Activated CD8-positive, alpha-beta memory T cell treated with anti-CD3 and anti-CD28 coated beads for 24 hours (primary cell): ENCODE measurements around the gene CCDC30.
"Not testable (repeated sequence)": the region's sequence is repeated elsewhere in the genome, so short reads cannot be mapped to it uniquely, and the experiment has no call there.

Experiments
- DNase-seq: peaks from one replicate; pipeline ENCODE4 v3.0.0-alpha.2; 2020

CCDC30 gene

DNA sequence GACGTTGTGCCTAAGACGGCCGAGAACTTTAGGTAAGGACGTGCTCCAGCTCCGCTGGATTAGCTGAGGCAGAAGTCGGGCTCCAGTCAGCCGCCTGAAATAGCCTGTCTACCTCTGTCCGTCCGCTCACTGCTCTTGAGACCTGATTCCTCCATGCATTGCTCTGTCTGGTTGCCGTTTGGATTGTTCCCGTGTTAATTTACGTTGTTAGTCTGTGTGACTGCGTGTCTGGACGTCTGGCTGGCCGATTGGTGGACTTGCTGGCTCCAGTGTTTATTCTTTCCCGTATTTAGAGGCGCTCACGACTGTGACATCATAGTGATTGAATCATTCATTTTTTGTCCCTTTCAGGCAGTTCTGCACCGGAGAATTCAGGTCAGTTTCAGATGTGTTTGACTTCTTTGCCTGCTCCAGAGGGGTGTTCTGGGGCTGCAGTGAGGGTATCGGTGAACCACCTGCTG lies 195.8 kb downstream of the CCDC30 start:
- DNase-seq, result no peak

DNA sequence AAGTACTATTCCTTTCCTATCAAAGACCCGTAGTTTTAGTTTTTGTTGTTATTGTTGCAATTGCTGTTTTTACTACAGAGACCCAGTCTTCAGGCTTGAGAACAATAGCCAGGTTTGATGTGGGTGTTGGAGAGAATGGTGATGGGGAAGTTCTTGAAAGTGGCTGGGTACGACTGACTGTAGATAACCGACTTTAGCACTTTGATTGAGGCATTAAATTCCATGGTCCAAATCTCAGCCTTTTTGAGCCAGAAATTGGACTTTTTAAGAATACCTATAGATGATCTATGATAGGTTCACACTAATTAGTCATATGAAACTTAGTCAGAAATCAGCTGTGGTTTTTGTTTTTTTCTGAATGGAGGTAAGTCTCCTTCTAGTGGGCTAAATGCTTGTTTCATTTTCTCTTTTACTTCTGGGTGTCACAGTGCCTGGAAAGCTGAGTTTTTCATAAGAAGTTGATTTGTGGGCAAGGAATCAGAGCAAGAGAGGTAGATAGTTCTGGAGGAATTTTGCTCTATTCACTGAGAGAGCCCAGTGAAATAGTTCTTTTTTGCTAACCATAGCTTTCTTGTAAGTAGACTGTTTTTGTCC lies 197.9 kb downstream of the CCDC30 start:
- no peak for DNase-seq

DNA sequence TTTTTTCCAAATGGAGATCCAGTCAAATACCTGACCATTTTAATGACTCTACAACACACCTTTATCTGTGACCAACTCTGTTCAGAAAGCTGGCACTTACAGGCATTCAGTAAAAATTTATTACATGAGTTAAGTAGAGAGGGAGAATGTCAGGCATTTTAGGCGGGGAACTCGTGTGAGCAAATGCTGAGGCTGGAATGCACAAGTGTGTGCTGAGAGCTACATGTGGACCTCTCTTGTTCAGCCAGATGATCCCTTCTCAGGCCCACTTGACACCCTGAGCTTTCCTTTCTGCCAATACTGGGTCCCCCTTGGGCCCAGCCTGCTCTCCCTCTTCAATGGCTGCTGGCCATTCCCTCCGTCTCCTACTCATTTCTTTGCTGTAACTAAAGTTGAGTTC lies 206.8 kb downstream of the CCDC30 start:
- no peak for DNase-seq

DNA sequence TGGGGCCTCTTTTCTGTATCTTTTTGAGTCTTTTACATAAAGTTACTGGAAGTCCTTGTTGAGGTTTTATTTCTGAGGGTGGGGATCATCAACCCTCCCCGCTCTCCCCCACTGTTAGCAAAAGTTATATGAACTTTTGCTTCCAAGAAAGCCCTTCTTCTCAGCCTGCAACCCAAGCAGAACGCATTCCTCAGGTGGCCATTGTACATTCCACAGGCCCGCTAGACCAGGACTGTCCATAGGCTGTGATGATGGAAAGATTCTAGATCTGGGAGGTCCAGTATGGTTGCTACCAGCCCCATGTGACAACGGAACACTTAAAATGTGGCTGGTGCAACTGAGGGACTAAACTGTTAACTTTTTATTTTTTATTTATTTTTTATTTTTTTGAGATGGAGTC lies 207.3 kb downstream of the CCDC30 start:
- DNase-seq, result no peak

DNA sequence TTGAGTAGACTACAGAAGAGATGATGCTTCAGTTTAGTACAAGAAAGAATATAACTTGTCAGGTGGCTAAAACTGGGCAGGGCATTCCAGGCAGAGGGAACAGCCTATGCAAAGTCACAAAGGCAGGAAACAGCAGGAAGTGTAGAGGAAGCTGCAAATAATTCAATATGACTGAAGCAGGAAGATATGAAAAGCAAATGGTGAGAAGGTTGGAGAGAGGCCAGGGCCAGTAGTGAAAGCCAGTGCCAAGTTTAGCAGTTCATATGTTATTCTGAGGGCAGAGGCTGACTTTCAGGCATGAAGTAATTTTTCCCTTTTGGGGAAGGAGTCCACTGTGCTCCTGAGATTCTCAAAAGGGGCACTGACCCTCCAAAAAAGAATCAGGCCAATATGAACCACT lies 211.1 kb downstream of the CCDC30 start:
- DNase-seq, result no peak

DNA sequence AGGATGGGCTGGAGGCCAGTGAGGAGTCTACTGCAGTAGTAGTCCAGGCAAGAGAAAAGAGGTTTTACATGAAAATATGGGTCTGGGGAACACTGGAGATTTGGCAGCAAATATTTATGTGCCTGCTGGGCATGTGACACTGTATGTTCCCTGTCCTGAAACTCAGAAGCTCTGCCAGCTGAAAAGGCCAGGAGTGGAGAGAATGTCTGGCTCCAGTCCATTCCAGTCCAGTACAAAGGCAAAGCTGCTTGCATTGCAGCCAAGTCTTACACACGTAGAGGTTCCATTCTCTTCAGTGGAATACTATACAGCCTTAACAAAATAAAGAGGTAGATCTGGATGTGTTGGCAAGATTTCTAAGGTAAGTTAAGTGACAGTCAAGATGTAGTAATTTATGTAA lies 211.6 kb downstream of the CCDC30 start:
- DNase-seq, result no peak

DNA sequence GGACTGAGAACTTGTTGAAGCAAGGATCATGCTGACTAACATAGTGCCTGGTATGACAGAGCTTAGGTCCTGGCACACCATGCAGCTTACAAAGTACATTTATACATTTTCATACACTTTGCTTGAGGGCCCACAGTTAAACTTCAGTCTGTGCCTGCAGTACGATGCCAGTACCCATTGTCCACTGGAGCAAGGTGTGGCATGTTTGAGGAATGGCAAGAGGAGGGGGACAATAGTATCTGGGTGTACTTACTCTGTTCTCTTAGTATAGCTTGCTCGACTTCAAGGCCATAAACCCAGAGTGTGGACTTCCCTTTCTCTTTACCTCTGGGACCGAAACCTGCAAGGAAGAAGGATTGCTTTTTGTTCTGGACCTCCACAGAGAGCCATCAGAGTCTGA lies 212.4 kb downstream of the CCDC30 start:
- DNase-seq, result no peak

DNA sequence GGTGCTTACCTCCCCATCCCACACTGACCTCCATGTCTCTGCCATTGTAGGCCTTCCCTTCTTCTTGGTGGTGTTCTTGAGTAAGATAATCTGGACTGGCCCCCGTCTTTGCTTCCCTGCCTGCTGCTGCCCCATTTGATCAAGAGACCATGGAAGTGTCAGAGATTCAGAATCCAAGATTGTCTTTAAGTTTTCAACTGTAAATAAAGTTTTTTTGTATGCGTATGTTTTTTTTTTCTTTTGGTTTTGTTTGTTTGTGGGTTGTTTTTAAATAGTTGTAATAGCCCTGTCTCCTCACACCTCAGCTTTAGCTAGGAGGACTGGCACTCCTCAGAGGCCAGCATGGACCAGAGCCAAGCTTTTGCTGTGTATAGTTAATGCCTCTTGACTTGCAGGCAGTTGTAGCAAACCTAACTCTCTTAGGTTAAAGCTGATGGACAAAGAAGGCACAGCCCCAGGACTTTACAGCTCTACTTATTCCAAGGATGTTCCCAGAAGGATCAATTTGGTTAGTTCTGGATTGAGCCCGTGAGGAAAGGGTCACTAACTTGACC lies 213.5 kb downstream of the CCDC30 start:
- DNase-seq, result no peak

DNA sequence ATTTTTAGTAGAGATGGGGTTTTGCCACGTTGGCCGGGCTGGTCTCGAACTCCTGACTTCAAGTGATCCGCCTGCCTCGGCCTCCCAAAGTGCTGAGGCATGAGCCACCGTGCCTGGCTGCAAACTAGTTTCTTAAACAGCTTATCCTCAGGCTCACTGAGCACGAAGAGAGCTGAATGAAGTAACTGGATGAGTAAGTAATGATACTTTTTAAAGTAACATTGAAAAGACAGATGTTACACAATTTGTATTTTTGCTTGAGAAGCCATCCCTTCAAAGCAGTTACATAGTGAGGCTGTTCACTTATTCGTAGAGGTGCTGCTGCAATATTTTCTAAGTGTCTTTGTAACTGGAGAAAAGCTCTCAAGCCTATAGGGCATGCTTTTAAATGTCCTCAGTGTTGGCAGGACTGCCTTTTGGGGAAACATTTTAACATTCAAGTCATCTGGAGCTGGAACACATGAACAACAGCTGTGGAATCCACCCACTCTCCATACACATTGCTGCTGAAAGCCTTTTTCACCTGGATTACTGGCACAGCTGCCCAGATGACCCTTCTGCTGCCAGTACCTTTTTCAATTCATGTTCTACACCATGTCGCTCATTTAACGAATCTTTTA lies 216.4 kb downstream of the CCDC30 start:
- DNase-seq, result no peak

DNA sequence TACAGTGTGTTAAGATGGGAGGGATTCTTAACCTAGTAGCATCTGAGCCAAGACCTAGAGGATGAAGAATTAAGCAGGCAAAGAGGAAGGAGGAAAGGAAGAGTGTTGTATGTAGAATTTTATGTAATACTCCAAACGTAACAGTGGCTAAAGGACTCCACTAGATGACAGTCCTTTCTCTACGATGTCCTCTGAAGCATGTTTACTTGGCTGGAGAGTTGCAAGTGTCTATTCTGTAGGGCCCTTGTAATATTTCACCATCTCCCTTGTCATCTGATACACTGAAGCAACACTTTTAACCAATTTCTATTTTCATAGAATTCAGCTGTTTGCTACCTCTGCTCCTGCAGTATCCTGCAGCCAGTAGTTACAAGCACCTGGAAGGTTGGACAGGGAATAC lies 217.0 kb downstream of the CCDC30 start:
- no peak for DNase-seq

DNA sequence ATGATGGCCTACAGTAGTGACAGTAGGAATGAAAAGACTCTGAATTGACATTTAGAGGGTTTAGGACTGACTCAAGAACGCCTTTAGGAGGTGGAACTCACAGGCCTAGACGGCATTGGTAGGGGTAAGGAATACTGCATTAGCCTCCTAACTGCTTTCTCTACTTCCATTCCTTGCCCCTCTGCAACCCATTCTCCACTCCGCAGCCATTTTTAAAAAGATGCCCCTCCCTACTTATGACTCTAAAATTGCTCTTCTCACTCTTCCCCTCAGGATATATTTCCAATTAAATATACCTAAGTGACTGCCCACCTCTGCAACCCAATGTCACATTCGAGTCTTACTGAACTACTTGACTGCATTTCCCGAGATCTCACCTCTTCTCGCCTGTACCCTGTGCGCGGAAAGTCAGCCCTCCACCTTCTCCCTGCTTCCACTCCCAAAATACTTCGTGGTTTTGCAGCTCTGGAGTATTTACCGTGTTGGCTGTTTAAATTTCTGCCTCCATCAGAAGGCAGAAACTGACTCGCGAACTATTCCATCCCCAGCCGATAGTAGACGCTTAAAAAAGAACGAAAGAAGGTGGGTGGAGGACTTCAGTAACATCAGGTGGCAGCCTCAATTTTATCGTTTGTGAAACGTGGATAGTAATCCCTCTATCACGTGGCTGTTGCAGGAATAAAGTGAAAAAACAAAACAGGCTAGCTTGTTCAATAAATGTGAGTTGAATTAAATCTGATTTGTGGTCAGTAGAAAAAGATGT lies 218.0 kb downstream of the CCDC30 start:
- DNase-seq, result peak; percentile 68

DNA sequence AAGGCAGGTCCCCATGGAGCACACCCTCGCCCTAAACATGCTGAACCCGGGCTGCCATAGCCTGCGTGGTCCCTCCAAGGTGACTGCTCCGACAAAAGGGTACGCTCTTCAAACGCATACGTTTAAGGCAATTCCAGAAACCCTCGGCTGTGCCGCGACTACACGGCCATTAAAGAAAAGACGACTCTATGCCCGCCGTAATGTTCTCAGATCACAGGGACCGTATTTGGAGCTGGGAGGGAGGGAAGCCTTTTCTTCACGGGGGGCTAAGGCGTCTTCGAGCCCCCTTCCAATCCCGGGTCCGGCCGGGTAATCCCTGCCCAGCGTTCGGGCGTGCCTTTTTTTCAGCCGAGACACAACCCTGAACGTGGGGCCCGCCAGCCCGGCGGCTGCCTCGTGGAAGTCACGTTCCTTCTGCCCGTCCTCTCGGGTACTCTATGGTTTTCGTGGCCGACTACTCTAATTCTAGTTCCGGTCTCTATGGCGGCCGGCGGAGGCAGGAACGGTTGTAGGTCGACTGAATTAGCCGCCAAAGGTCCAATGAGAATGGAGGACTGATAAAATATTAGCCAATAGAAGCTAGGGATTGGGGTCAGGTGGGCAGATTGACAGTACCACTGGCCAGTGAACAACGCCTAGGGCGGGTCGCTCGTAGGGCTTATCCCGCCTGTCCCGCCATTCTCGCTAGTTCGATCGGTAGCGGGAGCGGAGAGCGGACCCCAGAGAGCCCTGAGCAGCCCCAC lies 218.8 kb downstream of the CCDC30 start, which contains the start of gene YBX1:
Gene YBX1 (plus strand): TSS at position 678 of the 743 bp plus-strand sequence. CDS start 148 bp downstream, outside the sequence.
- peak; percentile 98 for DNase-seq

DNA sequence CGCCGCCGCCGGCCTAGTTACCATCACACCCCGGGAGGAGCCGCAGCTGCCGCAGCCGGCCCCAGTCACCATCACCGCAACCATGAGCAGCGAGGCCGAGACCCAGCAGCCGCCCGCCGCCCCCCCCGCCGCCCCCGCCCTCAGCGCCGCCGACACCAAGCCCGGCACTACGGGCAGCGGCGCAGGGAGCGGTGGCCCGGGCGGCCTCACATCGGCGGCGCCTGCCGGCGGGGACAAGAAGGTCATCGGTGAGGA lies 219.3 kb downstream of the CCDC30 start:
- DNase-seq, result not testable (repeated sequence)

DNA sequence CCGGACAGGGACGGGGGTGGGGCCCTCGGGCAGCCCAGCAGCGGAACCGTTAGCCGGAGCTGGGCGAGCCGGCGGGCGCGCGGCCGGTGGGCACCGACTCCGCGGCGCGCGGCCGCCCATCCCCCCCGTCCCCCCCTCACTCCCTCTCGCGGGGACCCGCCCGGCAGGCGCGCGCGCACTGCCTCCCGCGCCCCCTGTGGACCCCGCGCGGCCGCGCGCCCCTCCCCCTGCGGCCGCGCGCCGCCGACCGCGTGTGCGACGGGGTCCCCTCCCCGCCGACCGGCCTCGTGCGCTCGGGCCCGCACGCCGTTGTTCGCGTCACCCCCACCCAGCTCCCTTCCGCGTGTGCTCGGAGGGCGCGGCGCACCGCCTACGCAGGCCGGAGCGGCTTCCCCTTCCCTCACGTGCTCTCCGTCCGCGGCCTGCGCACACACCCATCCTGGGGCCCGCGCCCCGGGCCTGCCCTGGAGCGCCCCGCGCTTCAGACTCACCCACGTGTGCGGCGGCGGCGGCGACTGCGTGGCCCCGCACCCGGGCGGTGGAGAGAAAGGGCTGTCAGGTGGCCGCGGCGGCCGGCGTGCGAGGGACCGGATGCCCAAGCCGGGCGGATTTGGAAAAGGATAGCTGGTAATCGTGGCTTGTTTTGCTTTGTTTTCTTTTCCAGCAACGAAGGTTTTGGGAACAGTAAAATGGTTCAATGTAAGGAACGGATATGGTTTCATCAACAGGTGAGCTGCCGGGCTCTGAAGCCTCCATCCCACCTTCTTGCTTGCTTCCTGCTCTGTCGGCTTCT lies 219.8 kb downstream of the CCDC30 start:
- peak; percentile 83 for DNase-seq

DNA sequence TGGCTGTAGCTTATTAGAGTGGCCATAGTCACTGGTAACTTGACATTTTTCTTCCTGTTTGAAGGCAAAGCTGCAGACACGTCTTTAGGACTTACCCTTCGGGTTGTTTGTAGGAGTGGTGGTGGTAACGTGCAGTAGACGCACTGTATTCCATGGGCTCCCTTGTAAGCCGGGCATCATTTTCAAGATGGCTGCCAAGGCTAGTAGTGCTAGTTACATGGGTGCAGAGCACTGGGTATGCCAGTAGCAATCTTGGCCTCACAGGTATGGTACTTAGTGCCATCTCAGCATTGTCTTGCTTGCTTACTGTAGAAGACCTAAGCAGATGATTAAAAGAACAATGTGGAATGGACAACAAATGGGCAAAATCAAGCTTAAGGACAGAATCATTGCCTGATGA lies 221.1 kb downstream of the CCDC30 start:
- DNase-seq, result peak; percentile 61

DNA sequence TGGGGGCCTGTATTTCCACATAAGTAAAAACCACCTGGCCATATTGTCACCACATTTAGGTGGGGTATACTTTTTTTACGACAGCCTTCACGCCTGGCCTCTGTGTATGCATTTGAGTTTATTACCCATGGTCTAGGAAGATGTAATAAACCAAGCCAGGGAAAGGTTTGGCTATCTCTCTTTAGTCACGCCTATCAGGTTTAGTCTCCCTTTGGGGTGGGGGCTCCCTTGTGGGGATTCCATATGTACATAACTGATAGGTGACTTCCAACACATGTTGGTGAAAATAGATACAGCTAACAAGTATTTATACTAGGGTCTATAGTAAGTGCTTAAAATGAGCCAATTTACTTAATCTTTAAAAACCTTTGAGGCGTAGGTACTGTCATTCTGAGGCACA lies 223.3 kb downstream of the CCDC30 start:
- no peak for DNase-seq

DNA sequence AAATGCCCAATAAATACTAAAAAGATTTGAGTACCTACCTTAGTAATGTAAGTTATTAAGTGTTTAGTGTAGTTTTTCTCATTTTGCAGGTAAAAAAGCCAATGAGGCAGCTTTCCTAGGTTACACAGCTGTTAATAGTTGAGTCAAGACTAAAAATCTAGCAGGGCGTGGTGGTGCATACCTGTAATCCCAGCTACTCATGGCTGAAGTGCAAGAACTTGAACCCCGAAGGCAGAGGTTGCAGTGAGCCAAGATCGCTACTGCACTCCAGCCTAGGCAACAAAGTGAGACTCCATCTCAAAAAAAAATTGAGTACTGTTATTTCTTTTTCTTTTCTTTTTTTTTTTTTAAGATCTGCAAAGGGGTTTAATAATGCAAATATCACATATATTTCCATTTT lies 226.8 kb downstream of the CCDC30 start:
- no peak for DNase-seq

DNA sequence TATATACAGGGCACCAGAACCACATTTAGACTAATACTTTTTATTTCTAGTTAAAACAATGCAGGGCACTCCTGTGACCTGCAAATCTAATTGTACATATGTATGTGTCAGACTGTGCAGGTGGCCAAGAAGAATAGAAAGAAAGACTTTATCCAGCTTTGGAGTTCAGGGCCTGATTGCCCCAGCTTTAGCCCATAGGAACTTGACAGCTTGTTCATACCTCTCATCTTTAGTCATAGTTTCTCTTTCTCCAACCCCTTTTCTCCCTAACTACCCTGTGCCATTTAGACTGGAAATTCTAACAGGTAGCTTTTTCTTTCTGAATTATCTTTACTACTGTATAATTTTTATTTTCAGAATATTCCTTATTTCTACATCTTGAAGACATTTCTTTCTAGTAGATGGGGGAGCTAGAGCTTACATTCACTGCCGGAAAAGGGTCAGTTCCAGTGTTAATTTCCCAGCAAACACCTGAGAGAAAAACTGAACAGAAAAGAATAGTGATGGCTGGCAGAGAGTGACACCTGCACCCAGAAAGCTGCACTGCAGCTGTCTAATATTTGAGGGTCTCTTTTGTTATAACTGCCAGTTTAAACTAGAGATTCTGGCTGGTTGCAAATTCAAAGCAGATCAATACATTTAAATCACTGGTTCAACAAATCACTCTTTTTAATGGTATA lies 227.5 kb downstream of the CCDC30 start:
- no peak for DNase-seq

DNA sequence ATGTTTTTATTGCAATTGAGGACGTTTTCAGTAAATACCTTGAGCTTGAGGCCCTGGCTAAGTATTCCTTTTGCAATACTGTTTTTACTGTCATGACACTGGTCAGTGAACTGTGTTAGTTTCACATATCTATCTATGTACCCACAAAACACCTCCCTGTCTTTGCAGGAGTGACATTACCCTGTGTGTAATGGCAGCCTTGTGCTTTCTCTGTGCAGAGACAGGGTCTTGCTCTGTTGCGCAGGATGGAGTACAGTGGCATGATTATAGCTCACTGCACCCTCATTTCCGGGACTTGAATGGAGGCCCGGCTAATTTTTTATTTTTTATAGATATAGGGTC lies 228.0 kb downstream of the CCDC30 start:
- DNase-seq, result no peak

DNA sequence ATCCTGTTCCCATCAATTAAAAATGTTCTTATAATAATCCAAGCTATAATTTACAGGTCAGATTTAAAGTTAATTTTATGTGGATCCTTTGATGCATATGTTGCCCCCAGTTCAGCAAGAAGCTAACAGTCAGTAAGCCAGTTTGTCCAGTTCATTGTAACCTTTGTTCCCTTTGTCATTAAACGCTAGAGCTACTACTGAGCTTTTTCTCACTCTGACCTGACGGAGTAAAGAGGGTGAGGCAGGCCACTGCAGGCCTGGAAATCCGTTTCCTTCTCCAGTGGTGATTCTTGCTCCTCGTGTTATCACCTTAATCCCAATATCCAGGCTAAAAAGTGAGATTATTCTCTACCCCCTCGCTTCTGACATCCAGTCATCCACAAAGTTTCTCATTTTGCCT lies 229.4 kb downstream of the CCDC30 start:
- DNase-seq, result no peak

DNA sequence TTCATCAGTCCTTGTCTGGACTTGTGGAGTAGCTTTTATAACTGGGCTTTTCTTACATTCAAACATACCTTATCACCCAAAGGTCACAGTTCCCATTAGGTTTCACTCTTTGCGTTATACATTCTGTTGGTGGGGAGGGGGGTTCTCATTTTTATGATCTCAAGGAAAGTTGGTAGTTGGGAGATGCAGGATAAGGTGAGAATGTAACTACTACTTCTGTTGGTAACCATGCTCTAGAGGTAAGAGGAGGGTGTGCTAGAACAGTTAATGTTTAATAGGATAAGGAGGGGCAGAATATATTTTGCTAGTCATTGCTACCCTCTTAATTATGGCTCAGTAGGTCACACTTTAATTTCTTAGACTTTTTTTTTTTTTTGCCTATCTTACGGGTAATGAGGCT lies 229.8 kb downstream of the CCDC30 start:
- no peak for DNase-seq
